ENCODE data around the gene YIF1B.
"Not testable (repeated sequence)": the region's sequence is repeated elsewhere in the genome, so short reads cannot be mapped to it uniquely, and the experiment has no call there.

Gene YIF1B

DNA sequence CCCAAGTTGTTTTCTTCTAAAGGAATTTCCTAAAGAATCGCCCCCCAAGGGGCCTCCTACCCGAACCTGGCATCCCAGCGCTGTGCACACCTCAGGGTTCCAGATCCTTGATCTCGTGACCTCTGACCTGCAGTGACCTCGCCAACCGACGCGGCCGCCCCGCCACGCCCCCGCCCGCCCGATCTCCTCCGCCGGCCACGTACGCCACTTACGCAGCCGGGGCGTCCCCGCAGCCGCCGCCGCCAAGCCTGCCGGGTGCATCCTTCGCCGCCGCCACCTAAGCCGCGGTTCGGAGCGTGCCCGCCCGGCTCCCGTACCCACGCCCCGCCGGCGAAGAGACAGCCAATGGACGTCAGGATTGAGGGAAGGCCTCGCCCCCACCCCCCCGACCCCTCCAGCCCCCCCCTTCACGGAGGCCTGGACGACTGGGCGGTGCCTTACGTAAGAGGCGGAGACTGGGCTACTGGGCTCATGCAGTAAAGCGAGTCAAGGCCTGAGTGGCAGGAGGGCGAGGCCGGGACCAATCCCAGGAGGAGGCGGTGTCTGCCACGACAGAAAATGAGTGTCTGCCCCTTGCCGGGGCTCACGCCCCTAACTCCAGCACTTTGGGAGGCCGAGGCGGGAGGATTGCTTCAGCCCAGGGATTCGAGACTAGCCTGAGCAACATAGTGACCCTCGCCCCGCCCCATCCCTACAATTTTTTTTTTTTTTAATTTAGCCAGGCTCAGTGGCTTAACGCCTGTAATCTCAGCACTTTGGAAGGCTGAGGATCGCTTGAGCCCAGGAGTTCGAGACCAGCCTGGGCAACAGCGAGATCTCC lies at the start of gene YIF1B:
TSS of gene YIF1B (minus strand) at position 291 of the 820 bp plus-strand sequence. CDS start at position 261, 30 bp downstream.
- DNase-seq (ENCODE audit: low spot score): peak; percentile 98

DNA sequence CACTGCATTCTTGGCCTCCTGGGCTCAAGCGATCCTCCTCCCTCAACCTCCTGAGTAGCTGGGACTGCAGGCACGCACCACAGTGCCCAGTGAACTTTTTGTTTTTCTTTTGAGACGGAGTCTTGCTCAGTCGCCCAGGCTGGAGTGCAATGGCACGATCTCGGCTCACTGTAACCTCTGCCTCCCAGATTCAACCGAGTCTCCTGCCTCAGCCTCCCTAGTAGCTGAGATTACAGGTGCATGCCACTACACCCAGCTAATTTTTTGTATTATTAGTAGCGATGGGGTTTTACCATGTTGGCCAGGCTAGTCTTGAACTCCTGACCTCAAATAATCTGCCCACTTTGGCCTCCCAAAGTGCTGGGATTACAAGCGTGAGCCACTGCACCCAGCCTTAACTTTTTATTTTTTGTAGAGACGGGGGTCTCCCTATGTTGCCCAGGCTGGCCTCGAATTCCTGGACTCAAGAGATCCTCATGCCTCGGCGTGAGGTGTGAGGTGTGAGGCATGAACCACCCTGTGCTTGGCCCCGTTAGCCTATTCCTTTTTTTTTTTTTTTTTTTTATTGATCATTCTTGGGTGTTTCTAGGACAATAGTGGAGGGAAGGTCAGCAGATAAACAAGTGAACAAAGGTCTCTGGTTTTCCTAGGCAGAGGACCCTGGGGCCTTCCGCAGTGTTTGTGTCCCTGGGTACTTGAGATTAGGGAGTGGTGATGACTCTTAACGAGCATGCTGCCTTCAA lies 47.4 kb upstream of the YIF1B start:
- DNase-seq (ENCODE audit: low spot score): not testable (repeated sequence)

GRCh38 chr19:38362076-38362945 lies 46.6 kb upstream of the YIF1B start:
- no peak for DNase-seq (ENCODE audit: low spot score)

GRCh38 chr19:38361633-38362075 lies 45.9 kb upstream of the YIF1B start:
- DNase-seq (ENCODE audit: low spot score): peak; percentile 38

- DNase-seq (ENCODE audit: low spot score): no peak
Measured at GRCh38 chr19:38360839-38361631, 45.3 kb upstream of the YIF1B start.

DNA sequence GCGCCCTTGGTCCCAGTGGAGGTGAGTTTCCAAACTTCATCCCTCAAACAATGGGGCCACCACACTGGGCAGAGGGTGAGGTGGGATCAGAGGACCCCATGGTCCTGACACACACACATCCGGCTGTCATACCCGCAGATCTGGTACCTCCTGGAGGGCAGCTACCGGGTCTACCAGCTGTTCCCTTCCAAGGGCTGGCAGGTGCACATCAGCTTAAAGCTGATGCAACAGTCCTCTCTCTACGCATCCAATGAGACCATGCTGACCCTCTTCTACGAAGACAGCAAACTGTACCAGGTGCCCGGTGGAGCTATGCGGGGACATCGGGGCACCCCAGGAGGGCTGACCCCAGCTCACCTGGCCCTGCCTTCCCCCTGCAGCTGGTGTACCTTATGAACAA lies 44.6 kb upstream of the YIF1B start:
- DNase-seq (ENCODE audit: low spot score): no peak

GRCh38 chr19:38359242-38360021 lies 43.7 kb upstream of the YIF1B start:
- no peak for DNase-seq (ENCODE audit: low spot score)

DNA sequence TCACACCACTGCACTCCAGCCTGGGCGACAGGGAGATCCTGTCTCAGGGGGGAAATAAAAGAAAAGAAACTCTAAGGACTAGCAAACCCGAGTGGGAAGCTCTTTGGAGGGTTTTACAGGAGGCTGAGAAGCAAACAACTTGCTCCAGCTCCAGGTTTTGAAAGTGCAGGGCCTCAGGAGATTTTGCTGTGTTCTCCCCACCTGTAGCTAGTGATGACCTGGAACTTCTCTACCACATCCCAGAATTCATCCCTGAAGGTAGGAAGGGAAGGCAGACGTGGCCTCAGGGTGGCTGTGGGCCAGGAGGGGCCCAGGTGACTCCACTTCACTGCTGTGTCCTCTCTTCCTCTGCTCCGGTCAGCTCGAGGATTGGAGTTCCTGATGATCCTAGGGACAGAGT lies 42.3 kb upstream of the YIF1B start:
- no peak for DNase-seq (ENCODE audit: low spot score)

GRCh38 chr19:38355728-38356725 lies 40.3 kb upstream of the YIF1B start:
- DNase-seq (ENCODE audit: low spot score): no peak

GRCh38 chr19:38352611-38353010 lies 36.9 kb upstream of the YIF1B start:
- DNase-seq (ENCODE audit: low spot score): no peak

DNA sequence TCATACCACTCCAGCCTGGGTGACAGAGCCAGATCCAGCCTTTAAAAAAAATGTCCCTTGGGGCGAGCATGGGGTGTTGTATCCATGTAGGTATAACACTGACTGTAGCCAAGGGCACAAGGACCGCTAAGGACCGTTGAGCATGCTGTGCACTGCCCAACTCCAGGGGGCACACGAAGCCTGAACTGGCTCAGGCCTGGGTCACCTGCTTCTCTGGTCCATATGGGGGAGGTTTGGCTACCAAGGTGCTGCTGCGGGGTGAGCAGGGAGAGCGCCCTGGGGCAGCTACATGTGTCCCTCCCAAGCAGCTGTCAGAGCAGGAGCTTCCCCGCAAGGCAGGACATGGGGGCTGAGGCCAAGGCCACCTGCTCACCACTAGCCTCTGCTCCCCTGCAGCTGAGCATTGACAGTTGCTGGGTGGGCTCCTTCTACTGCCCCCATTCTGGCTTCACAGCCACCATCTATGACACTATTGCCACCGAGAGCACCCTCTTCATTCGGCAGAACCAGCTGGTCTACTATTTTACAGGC lies 36.2 kb upstream of the YIF1B start:
- no peak for DNase-seq (ENCODE audit: low spot score)

DNA sequence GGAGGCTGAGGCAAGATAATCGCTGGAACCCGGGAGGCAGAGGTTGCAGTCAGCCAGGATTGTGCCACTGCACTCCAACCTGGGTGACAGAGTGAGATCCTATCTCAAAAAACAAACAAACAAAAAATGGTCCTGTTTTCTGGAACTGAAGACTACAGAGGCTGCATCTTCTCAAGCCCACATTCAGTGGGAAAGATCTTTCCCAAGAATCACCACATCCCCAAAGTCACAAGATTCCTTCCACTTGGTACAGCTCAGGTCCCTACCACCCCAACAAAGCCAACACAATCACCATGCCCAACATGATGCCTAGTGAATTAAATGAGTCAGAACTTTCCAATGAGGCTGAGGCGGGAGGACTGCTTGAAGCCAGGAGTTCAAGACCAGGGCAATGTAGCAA lies 35.1 kb upstream of the YIF1B start:
- no peak for DNase-seq (ENCODE audit: low spot score)

DNA sequence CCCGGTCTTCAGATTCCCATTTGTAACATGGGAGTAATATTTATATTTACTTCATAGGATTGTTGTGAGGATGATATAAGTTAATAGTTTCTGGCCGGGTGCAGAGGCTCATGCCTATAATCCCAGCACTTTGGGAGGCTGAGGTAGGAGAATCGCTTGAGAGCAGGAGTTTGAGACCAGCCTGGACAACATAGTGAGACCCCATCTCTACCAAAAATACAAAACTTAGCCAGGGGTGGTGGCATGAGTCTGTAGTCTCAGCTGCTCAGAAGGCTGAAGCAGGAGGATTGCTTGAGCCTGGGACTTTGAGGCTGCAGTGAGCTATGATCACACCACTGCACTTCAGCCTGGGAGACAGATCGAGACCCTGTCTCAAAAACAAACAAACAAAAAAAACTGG lies 31.1 kb upstream of the YIF1B start:
- no peak for DNase-seq (ENCODE audit: low spot score)

DNA sequence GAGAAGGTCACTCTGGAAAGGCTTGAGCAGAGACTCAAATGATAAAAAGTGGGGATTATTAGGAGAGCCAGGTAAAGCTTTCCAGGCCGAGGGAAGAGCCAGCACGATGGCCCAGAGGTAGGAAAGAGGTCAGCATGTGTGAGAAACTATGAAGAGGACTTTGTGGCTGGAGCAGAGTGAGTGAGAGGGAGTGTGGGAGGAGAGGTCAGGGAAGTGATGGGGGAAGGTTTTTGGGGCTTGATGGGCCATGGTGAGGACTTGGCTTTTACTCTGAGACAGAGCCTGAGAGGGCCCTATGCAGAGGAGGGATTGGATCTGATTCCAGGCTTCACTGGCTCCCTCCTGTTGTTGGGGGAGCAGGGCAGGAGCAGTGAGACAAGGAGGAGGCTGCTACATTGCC lies 25.2 kb upstream of the YIF1B start:
- DNase-seq (ENCODE audit: low spot score): no peak

DNA sequence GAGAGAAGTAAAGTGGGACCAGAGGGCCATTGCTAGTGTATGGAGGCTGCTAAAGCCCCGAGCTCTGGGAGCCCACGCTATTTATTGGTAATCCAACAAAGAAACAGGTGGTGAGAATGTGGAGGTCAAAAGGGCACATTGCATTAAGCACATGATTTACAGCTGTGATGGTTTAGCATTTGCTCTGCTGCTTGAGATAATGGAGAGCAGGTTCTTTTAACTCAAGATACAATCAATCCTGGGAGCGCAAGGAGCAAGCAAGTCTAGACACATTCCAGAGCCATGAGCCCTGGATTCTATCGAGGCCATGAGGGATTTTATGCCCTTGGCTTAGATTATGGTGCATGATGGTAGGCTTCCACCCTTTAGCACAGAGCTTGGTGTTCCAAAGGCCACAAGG lies 23.3 kb upstream of the YIF1B start:
- DNase-seq (ENCODE audit: low spot score): not testable (repeated sequence)

DNA sequence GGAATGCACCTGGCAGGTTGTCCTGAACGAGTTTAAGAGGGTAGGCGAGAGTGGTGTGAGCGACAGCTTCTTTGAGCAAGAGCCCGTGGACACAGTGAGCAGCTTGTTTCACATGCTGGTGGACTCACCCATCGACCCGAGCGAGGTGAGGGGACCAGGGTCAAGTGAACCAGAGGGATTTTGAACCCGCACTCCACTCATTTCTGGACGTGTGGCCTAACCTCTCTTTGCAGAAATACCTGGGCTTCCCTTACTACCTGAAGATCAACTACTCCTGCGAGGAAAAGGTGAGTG lies 21.6 kb upstream of the YIF1B start:
- DNase-seq (ENCODE audit: low spot score): no peak

GRCh38 chr19:38336638-38337359 lies 21.1 kb upstream of the YIF1B start:
- peak; percentile 90 for DNase-seq (ENCODE audit: low spot score)

DNA sequence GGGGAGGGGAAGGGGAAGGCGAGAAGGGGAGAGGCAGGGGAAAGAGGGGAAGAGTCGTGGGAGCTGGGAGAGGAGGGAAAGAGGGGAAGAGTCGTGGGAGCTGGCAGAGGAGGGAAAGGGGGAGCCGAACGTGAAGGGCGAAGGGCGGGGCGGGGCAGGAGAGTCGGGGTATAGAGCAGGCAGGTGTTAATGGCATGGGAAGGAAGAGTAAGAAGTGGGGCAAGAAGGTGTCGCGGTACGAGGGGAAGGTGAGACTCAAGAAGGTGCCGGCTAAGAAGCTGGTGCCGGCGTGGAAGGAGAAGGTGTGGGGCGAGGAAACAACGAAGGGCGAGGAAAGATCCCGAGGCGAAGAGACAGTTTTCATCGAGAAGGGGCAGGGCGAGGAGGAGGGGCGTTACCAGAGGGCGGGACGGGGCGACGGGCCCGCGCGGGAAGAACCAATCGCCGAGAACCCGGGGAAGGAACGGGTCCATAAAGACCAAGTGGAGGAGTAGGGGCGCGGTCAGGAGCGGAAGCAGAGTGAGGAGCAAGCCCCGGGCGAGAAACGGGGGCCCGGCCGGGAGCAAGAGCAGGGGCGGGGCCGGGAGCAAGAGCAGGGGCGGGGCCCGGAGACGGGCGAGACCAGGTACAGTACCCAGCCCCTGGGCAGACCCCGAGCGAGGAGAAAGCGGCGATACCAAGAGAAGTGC lies 20.3 kb upstream of the YIF1B start:
- peak; percentile 96 for DNase-seq (ENCODE audit: low spot score)

Measured in globus pallidus (tissue), 1 donor.